Measurements from ENCODE around the gene OR52K1. TPM values are rescaled to one million over a fixed set of nuclear protein-coding genes. Genes with fewer than 3 reads are reported as not detected.
"Not testable (repeated sequence)": the region's sequence is repeated elsewhere in the genome, so short reads cannot be mapped to it uniquely, and the experiment has no call there.

OR52K1 gene
- total and polyA plus RNA-seq, 8 donors = 0.09 to 0.86 (median 0.27) TPM

- Histone ChIP-seq H3K27me3 (no peaks in the 10 kb centered on the region), H3K9me3 (no peaks in the 10 kb centered on the region), H3K4me1 (peaks cover 0 to 27% of the 10 kb centered on the region in 2 donors), H3K27ac (no peak overlapping the region), H3K36me3 (no peaks in the 10 kb centered on the region), H3K4me3 (no peak overlapping the region)
- intact Hi-C loops (cut with DNase I) = no loop called here
- ATAC-seq (no peak), DNase-seq (no peak)
- no peak for TF ChIP-seq CTCF (IDR thresholded peaks at IDR 0.05)
Measured at GRCh38 chr11:4484310-4484709, 1.9 kb downstream of the OR52K1 start.

GRCh38 chr11:4491405-4491804 is 9.0 kb downstream of the OR52K1 start:
- not testable (repeated sequence) for H3K27me3 ChIP-seq, H3K4me1 ChIP-seq, DNase-seq, H3K27ac ChIP-seq, H3K9me3 ChIP-seq, ATAC-seq, H3K4me3 ChIP-seq, H3K36me3 ChIP-seq
- intact Hi-C loops (cut with DNase I) = loop anchor here in 1 of 2 donors (5.0 kb wide), 1 partner anchor 304 kb away; no protein-coding TSS in a partner anchor

- Histone ChIP-seq H3K4me3 (no peak overlapping the region), H3K36me3 (no peaks in the 10 kb centered on the region), H3K9me3 (no peaks in the 10 kb centered on the region), H3K27ac (no peak overlapping the region), H3K4me1 (peaks cover 0 to 8% of the 10 kb centered on the region in 2 donors), H3K27me3 (peaks cover 0 to 10% of the 10 kb centered on the region in 2 donors)
- intact Hi-C loops (cut with DNase I) = loop anchor here in 1 of 2 donors (5.0 kb wide), 1 partner anchor 305 kb away; no protein-coding TSS in a partner anchor
- no peak for TF ChIP-seq CTCF (IDR thresholded peaks at IDR 0.05)
- ATAC-seq (no peak), DNase-seq (no peak)
Measured at GRCh38 chr11:4491878-4492606, 9.6 kb downstream of the OR52K1 start.

GRCh38 chr11:4493480-4493818 is 11.0 kb downstream of the OR52K1 start:
- H3K9me3 ChIP-seq = no peaks in the 10 kb centered on the region
- H3K27me3 ChIP-seq = peaks cover 0 to 10% of the 10 kb centered on the region in 2 donors
- no peaks in the 10 kb centered on the region for H3K36me3 ChIP-seq
- peaks cover 0 to 8% of the 10 kb centered on the region in 2 donors for H3K4me1 ChIP-seq
- no peak overlapping the region for H3K27ac ChIP-seq
- DNase-seq = no peak
- no peak overlapping the region for H3K4me3 ChIP-seq
- no peak for ATAC-seq
- intact Hi-C loops (cut with DNase I) = loop anchor here in 1 of 2 donors (5.0 kb wide), 1 partner anchor 306 kb away; no protein-coding TSS in a partner anchor
- peak in 1 of 2 donors; percentile 25 for TF ChIP-seq CTCF (IDR thresholded peaks at IDR 0.05)

GRCh38 chr11:4495487-4495886 is 13.0 kb downstream of the OR52K1 start:
- no peaks in the 10 kb centered on the region for H3K9me3 ChIP-seq
- intact Hi-C loops (cut with DNase I) = no loop called here
- peak in 1 of 4 donors; percentile 24 for DNase-seq
- ATAC-seq = no peak
- H3K27me3 ChIP-seq = peaks cover 0 to 10% of the 10 kb centered on the region in 2 donors
- TF ChIP-seq CTCF (IDR thresholded peaks at IDR 0.05) = no peak
- no peak overlapping the region for H3K27ac ChIP-seq
- H3K36me3 ChIP-seq = no peaks in the 10 kb centered on the region
- H3K4me1 ChIP-seq = peaks cover 0 to 8% of the 10 kb centered on the region in 2 donors
- H3K4me3 ChIP-seq = no peak overlapping the region
